IPS DF 4.7 (cell line): ENCODE results near the gene TMA7B.

ENCODE experiments used
- DNase-seq: peaks from one replicate; pipeline ENCODE4 v3.0.0-alpha.2; 2013; ENCODE audit warnings: low spot score; ENCODE audit errors: extremely low read depth

TMA7B gene

GRCh38 chr22:39959640-39960447 lies at the start of gene TMA7B:
TSS of gene TMA7B (plus strand) at chr22:39960397. CDS start at chr22:39964375, 3,978 bp downstream.
- peak; percentile 30 for DNase-seq

- DNase-seq = no peak
Observed at GRCh38 chr22:39910876-39911613, 49.2 kb upstream of the TMA7B start.

DNA sequence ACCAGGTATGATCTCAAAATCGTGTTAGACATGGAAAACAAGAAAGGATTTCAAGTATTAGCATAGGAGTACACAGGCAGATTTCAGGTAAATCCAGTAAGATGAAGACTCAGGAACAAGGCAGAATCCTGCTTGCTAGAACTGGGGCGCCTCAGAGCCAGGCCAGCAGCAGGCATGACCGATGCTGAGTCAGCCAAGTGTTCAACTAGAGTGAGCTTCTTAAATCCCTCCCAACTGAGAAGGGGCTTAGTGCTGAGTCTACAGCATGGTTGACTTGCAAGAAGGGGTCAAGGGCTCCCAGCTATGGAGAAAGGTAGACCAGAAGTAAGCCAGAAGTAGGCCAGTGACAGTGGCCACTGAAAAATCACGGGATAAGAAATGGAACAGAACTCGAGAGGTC lies 46.9 kb upstream of the TMA7B start:
- DNase-seq = no peak

- no peak for DNase-seq
Observed at GRCh38 chr22:39913886-39914285, 46.3 kb upstream of the TMA7B start.

DNA sequence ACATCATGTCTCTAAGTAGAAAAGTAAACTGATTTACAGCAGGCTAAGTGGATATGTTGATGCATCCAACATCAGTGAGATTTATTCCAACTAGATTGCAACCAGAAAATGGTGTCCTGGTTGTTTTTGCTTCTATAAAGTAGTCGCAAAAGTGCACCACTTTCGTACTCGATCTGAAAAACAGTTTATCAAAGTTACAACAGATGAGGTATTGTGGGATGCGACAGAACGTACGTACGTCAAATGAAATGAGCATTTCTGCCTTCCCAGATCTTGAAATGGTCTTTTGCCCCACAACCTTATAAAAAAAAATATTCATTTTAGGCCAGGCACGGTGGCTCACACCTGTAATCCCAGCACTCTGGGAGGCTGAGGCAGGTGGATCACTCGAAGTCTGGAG lies 45.6 kb upstream of the TMA7B start:
- DNase-seq = no peak

DNA sequence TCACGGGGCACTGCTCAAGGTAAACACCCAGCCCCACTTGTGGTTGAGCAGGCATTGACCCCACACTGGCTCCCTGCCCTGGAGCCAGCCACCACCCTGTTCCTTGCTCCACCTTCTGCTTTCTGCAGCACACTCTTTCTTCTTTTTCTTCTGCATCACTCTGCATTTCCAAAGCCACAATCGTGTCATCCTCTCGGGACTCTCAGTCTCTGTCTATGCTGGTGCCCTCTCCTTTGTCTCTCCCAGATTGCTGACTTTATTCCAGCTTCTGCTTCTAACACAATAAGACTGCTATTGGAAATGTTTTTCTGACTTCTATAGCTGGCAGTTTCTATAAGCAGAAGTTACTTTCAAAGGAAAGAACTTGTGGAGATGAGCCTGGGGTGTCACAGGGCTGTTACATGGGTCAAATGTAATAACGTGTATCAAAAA lies 44.9 kb upstream of the TMA7B start:
- no peak for DNase-seq

DNA sequence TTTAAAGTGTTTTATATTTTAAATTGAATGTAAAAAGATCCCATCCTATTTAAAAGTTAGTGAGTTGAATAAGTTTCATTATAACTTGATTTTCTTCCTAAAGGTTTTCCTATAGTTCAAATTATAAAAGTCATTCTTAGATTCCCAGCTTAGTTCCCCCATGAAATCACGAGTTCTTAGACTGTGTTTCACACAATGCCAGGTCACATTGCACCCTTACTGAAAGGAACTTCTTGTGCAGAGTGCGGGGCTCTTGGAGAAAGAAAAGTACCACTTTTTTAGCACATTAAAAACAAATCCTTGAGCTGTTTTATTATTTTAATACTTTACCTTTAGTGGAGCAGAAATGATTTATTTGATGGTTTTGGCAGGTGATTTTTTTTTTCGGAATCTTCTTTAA lies 43.7 kb upstream of the TMA7B start:
- DNase-seq = no peak

- no peak for DNase-seq
Observed at GRCh38 chr22:39917197-39917643, 43.0 kb upstream of the TMA7B start.

- no peak for DNase-seq
Observed at GRCh38 chr22:39917776-39918495, 42.3 kb upstream of the TMA7B start.

DNA sequence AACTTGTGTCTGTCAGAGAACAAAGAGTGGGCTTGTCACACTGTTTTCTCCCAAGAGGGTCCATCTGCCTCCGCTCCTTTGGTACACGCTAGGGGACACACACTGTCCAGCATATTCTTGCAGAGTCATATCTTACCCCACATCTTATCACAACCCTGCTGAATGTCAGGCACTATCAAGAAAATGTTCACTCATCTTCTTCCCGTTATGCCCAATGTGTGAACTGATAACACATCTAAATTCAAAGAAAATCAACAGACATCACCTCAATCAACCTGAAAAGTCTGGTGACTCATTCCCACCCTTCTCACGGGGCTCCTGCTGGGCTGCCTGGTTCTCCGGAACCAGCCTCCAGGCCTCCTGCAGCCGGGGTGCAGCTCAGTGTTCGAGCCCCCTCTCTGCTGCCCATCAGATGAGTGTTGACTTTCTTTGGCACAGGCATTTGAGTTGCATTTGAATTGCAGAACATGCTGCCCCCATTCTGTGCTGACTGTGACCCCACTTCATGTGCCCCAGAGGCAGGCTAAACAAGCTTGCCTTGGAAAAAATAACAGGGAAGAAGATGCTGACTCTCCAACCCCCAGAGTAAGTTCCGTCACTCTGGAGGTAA lies 40.0 kb upstream of the TMA7B start:
- no peak for DNase-seq

DNA sequence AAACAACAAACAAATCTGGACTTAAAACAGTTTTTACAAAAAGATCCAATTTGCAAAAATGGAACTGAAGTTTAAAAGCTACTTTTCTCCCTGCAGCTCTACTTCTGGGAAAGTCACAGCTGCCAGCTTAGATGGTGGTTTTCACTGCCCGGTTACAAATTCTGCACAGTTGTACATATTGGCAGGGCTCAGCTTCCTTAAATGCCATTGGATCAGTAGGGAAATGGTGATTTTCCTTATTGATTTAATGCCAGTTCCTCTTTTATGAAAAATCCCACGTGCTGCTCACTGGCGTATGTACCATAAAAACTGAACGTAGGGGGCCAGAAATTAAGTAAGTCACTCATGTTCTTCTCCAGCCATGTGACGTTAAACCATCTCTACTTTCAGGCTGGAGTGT lies 36.5 kb upstream of the TMA7B start:
- DNase-seq = no peak

- DNase-seq = no peak
Observed at GRCh38 chr22:39924286-39924685, 35.9 kb upstream of the TMA7B start.

- DNase-seq = no peak
Observed at GRCh38 chr22:39925273-39925672, 34.9 kb upstream of the TMA7B start.

- DNase-seq = no peak
Observed at GRCh38 chr22:39925909-39926679, 34.1 kb upstream of the TMA7B start.

GRCh38 chr22:39926753-39927152 lies 33.4 kb upstream of the TMA7B start:
- DNase-seq = no peak

GRCh38 chr22:39927544-39927943 lies 32.7 kb upstream of the TMA7B start:
- DNase-seq = no peak

GRCh38 chr22:39928536-39929520 lies 31.4 kb upstream of the TMA7B start:
- DNase-seq = no peak

- DNase-seq = no peak
Observed at GRCh38 chr22:39931251-39931650, 28.9 kb upstream of the TMA7B start.

GRCh38 chr22:39932166-39932565 lies 28.0 kb upstream of the TMA7B start:
- DNase-seq = no peak
